MCF 10A (cell line): ENCODE results near the gene FOXP2. TPM values are rescaled to one million over a fixed set of nuclear protein-coding genes. Genes with fewer than 3 reads are reported as not detected.

Experiments
- Bru-seq: library from RNA; stranded (reverse); fragments of 400-500 nt; gene quantifications from one replicate; lab custom pipeline; 2021; lab: Mats Ljungman, UMichigan
- BruChase-seq, 2 experiments: library from RNA; stranded (reverse); fragments of 400-500 nt; gene quantifications; one replicate each; lab custom pipeline; 2021; lab: Mats Ljungman, UMichigan
- BruUV-seq: library from RNA; stranded (reverse); fragments of 400-500 nt; replicated peaks from 2 replicates; lab custom pipeline; 2021; lab: Mats Ljungman, UMichigan
- CTCF ChIA-PET: fragments of 300-600 bp; sonication (Branson Sonifier 250); formaldehyde crosslinking; extraction: SDS; loops from one replicate; lab custom pipeline; 2021; ENCODE audit warnings: antibody characterized with exemption, inconsistent platforms; lab: Yijun Ruan, JAX
- POLR2A ChIA-PET: fragments of 300-600, 350-650 bp; sonication (Branson Sonifier 250); formaldehyde crosslinking; extraction: SDS; loops from one replicate; lab custom pipeline; 2020; ENCODE audit warnings: antibody characterized with exemption, inconsistent platforms; lab: Yijun Ruan, JAX
- DNase-seq: peaks from one replicate; pipeline ENCODE4 v3.0.0-alpha.2; 2018; ENCODE audit not compliant: unreplicated experiment
- H3K27ac Mint-ChIP-seq: one replicate; pipeline ENCODE4 v1.8.0; 2022; ENCODE audit warnings: mild to moderate bottlenecking, low read depth, mixed read lengths; ENCODE audit not compliant: unreplicated experiment
- H3K27me3 Mint-ChIP-seq: one replicate; pipeline ENCODE4 v1.8.0; 2022; ENCODE audit warnings: mixed read lengths; ENCODE audit not compliant: insufficient read depth, unreplicated experiment
- H3K36me3 Mint-ChIP-seq: one replicate; pipeline ENCODE4 v1.8.0; 2022; ENCODE audit warnings: mild to moderate bottlenecking, moderate library complexity, mixed read lengths; ENCODE audit not compliant: insufficient read depth, unreplicated experiment
- H3K4me1 Mint-ChIP-seq: one replicate; pipeline ENCODE4 v1.8.0; 2022; ENCODE audit warnings: mixed read lengths; ENCODE audit not compliant: insufficient read depth, unreplicated experiment
- H3K4me3 Mint-ChIP-seq: one replicate; pipeline ENCODE4 v1.8.0; 2022; ENCODE audit warnings: mild to moderate bottlenecking, moderate library complexity, mixed read lengths; ENCODE audit not compliant: unreplicated experiment
- H3K9me3 Mint-ChIP-seq: one replicate; pipeline ENCODE4 v1.8.0; 2022; ENCODE audit warnings: mixed read lengths; ENCODE audit not compliant: unreplicated experiment
- intact Hi-C: fragments of 100-400 bp; cut with micrococcal nuclease; formaldehyde crosslinking; loops from 2 replicates; pipeline ENCODE4 v1.14.1; 2022
- long read RNA-seq: library from polyadenylated mRNA; stranded (forward); transcript quantifications from one replicate; pipeline ENCODE4 v2.0.0, GENCODE V29; 2022
- total RNA-seq: library from RNA; stranded (reverse); gene quantifications from 2 replicates; pipeline ENCODE4 v1.2.3, GENCODE V29; 2022
- TF ChIP-seq, protein P1 (sequence below): fragments of 200-600 bp; IDR thresholded peaks from one replicate; pipeline ENCODE4 v1.8.0; 2022; ENCODE audit warnings: antibody characterized with exemption, mild to moderate bottlenecking; ENCODE audit not compliant: unreplicated experiment

Gene FOXP2
- not detected in 2 replicates for total RNA-seq
- Bru-seq, nascent RNA, result percentile 2 among the genes with signal in this experiment
- percentile 1 among the genes with signal in this experiment for BruChase-seq, experiment 1, labeled RNA remaining after a 6-hour chase
- BruChase-seq, experiment 2, labeled RNA remaining after a 2-hour chase, result percentile 1 among the genes with signal in this experiment
- long read RNA-seq, result 0 reads

DNA sequence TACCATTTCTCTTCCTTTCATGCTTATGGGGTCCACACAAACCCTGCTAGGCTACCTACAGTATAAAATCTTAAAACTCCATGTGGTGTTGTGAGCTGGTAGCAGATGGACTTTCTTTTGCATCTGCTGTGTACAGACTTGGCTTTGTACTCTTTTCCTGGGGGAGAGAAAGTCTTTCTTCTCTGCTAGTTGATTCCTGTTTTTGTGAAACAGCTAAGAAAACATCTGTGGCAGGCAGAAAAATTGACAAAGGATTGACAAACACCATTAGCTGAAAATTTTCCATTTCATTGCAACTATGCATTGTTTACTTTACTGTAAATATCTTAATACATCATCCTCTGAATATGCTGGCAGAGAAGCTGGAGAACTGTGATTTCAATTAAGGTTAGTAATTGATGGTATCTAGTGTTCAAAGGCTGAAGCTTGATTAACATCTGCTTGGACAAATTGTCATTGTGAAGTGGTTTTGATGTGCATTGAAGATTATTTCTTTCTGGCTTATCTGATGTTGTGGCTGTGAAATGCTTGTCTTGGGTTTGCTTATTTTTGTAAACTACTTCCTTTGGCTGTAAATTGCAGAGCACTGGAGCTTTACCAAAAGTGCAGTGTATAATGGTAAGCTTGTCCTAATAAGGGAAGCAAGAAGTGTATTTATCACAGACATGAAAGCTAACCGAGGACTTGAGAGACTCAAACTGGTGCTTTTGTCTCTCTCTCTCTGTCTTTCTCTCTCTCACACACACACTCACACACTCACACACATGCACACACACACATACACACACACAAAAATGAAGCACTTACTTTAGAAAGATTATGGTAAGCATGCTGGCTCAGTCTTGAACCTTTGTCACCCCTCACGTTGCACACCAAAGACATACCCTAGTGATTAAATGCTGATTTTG is at the start of gene FOXP2:
TSS of gene FOXP2 (plus strand) at position 660 of the 908 bp plus-strand sequence. CDS start 11,697 bp downstream, outside the sequence.
- Mint-ChIP-seq H3K9me3 (no peaks in the 10 kb centered on the region), H3K4me3 (no peak within 1 kb of the TSS), H3K36me3 (no peaks in the 10 kb centered on the region), H3K27ac (no peak within 1 kb of the TSS), H3K4me1 (no peaks in the 10 kb centered on the region), H3K27me3 (peaks cover 4% of the 10 kb centered on the region)
- no peak for DNase-seq
- intact Hi-C loops, result no loop called here
- ChIA-PET POLR2A (no interaction called here), CTCF (interaction anchor here (0.6 to 1.2 kb wide), 4 partner anchors 8 to 386 kb away, joined by 3 to 4 read pairs (median 3); no protein-coding TSS in a partner anchor)
- TF ChIP-seq, protein P1, sequence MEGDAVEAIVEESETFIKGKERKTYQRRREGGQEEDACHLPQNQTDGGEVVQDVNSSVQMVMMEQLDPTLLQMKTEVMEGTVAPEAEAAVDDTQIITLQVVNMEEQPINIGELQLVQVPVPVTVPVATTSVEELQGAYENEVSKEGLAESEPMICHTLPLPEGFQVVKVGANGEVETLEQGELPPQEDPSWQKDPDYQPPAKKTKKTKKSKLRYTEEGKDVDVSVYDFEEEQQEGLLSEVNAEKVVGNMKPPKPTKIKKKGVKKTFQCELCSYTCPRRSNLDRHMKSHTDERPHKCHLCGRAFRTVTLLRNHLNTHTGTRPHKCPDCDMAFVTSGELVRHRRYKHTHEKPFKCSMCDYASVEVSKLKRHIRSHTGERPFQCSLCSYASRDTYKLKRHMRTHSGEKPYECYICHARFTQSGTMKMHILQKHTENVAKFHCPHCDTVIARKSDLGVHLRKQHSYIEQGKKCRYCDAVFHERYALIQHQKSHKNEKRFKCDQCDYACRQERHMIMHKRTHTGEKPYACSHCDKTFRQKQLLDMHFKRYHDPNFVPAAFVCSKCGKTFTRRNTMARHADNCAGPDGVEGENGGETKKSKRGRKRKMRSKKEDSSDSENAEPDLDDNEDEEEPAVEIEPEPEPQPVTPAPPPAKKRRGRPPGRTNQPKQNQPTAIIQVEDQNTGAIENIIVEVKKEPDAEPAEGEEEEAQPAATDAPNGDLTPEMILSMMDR, result no peak
- BruUV-seq, result no TSS peak

DNA sequence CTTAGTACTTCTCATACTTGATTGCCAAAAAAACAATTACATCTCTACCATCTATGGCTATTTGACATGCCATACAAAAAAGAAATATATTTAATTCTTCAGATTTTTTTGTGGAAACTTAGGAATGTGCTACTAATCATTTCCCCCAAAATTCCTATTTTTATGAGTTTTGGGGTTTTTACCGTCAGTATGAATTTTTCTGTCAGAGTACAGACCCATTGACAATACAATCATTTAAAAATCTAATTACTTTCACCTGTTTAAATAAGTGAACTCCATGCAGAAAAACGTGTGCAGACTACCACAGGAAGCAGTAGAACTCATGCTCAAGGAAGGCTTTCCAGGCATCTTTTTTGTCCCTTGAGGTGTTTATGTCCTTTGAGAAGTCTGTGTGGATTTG is 48.8 kb upstream of the FOXP2 start:
- Mint-ChIP-seq H3K4me1 (no peaks in the 10 kb centered on the region), H3K4me3 (no peak overlapping the region), H3K27me3 (peaks cover 64% of the 10 kb centered on the region), H3K9me3 (no peaks in the 10 kb centered on the region), H3K27ac (no peak overlapping the region), H3K36me3 (no peaks in the 10 kb centered on the region)
- TF ChIP-seq, protein P1, result no peak
- intact Hi-C loops, result no loop called here
- no peak for DNase-seq
- CTCF ChIA-PET, result interaction anchor here (0.7 kb wide), 1 partner anchor 16 kb away, joined by 4 read pairs; no protein-coding TSS in a partner anchor
- BruUV-seq, result no TSS peak
- POLR2A ChIA-PET, result no interaction called here

DNA sequence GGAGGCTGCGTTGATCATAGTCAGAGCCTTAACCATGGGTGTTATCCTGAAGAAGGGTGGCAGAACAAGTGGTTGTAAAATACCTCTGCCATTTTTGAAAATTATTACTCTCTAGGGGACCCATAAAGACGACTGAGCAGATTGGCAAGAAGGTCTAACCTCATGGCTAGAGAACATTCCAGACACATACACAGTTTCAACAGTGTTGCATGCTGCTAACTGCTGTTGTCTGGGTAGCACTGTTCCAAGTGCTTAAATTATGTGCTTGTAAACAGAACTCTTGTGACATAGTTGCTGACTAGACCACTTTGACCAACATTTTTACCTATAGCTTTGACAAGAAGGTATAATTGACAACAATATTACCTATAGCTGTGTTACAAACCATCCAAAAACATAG is 46.1 kb upstream of the FOXP2 start:
- no peak for DNase-seq
- POLR2A ChIA-PET, result no interaction called here

More for the DNA sequence above, 46.1 kb upstream of the FOXP2 start:
- peaks cover 47% of the 10 kb centered on the region for H3K27me3 Mint-ChIP-seq
- intact Hi-C loops, result no loop called here
- TF ChIP-seq, protein P1, result no peak
- no peaks in the 10 kb centered on the region for H3K4me1 Mint-ChIP-seq
- BruUV-seq, result no TSS peak
- H3K36me3 Mint-ChIP-seq, result no peaks in the 10 kb centered on the region
- H3K4me3 Mint-ChIP-seq, result no peak overlapping the region
- no peak overlapping the region for H3K27ac Mint-ChIP-seq
- no peaks in the 10 kb centered on the region for H3K9me3 Mint-ChIP-seq
- CTCF ChIA-PET, result interaction anchor here (0.6 kb wide), 1 partner anchor 82 kb away, joined by 4 read pairs; no protein-coding TSS in a partner anchor
